Measurements from ENCODE around the gene OR5C1. TPM values are rescaled to one million over a fixed set of nuclear protein-coding genes. Genes with fewer than 3 reads are reported as not detected.

OR5C1 gene
- total RNA-seq, 1 experiment from 2014 or later, result not detected

- no peak overlapping the region for H3K4me3 Mint-ChIP-seq
- H3K36me3 Mint-ChIP-seq, result peaks cover 23% of the 10 kb centered on the region
- ChIA-PET POLR2A (no interaction called here), CTCF (interaction anchor here (1.8 kb wide), 1 partner anchor 353 kb away, joined by 6 read pairs; no protein-coding TSS in a partner anchor)
- no peak for DNase-seq (ENCODE audit: low spot score)
- no peaks in the 10 kb centered on the region for H3K27me3 Mint-ChIP-seq (ENCODE audit: low read depth)
- TF ChIP-seq ATF1 (CRISPR knock-in tag; IDR thresholded peaks at IDR 0.05) (no peak), TP53 (CRISPR knock-in tag; IDR thresholded peaks at IDR 0.05) (no peak), FOXK1 (CRISPR knock-in tag; IDR thresholded peaks at IDR 0.05) (no peak), IRF1 (CRISPR knock-in tag; IDR thresholded peaks at IDR 0.05) (no peak), ZNF532 (CRISPR knock-in tag; IDR thresholded peaks at IDR 0.05; ENCODE audit: borderline replicate concordance) (no peak), USF2 (CRISPR knock-in tag; IDR thresholded peaks at IDR 0.05) (no peak), ZNF671 (CRISPR knock-in tag; IDR thresholded peaks at IDR 0.05) (no peak)
- H3K4me1 Mint-ChIP-seq, result no peaks in the 10 kb centered on the region
- H3K27ac Mint-ChIP-seq, result no peak overlapping the region
- no peak for ATAC-seq
- H3K9me3 Mint-ChIP-seq, result no peaks in the 10 kb centered on the region
These were observed 27.6 kb downstream of the OR5C1 start for GRCh38 chr9:122816163-122816867.

- no peak overlapping the region for H3K4me3 Mint-ChIP-seq
- ChIA-PET CTCF (interaction anchor here (1.4 kb wide), 1 partner anchor 321 kb away, joined by 4 read pairs; no protein-coding TSS in a partner anchor), POLR2A (no interaction called here)
- no peaks in the 10 kb centered on the region for H3K4me1 Mint-ChIP-seq
- no peaks in the 10 kb centered on the region for H3K9me3 Mint-ChIP-seq
- H3K27ac Mint-ChIP-seq, result no peak overlapping the region
- TF ChIP-seq ATF1 (CRISPR knock-in tag; IDR thresholded peaks at IDR 0.05) (no peak), ATF2 (CRISPR knock-in tag; IDR thresholded peaks at IDR 0.05; ENCODE audit: borderline replicate concordance, low read depth) (no peak), ZNF121 (CRISPR knock-in tag; IDR thresholded peaks at IDR 0.05) (no peak), IRF2 (CRISPR knock-in tag; IDR thresholded peaks at IDR 0.05; ENCODE audit: borderline replicate concordance, low read depth) (no peak)
- ATAC-seq (no peak), DNase-seq (ENCODE audit: low spot score) (no peak)
- peaks cover 41% of the 10 kb centered on the region for H3K36me3 Mint-ChIP-seq
- H3K27me3 Mint-ChIP-seq (ENCODE audit: low read depth), result no peaks in the 10 kb centered on the region
These were observed 30.6 kb downstream of the OR5C1 start for GRCh38 chr9:122819326-122819725.

GRCh38 chr9:122819791-122820489, 31.2 kb downstream of the OR5C1 start:
- Mint-ChIP-seq H3K4me3 (no peak overlapping the region), H3K36me3 (peaks cover 46% of the 10 kb centered on the region), H3K27ac (no peak overlapping the region), H3K9me3 (no peaks in the 10 kb centered on the region), H3K4me1 (no peaks in the 10 kb centered on the region), H3K27me3 (ENCODE audit: low read depth) (no peaks in the 10 kb centered on the region)
- ATAC-seq, result no peak
- DNase-seq (ENCODE audit: low spot score), result no peak
- ChIA-PET CTCF (interaction anchor here (1.4 kb wide), 1 partner anchor 321 kb away, joined by 4 read pairs; no protein-coding TSS in a partner anchor), POLR2A (no interaction called here)
- TF ChIP-seq USF2 (CRISPR knock-in tag; IDR thresholded peaks at IDR 0.05) (no peak), ARID4B (CRISPR knock-in tag; IDR thresholded peaks at IDR 0.05; ENCODE audit: borderline replicate concordance) (no peak), ZNF263 (CRISPR knock-in tag; IDR thresholded peaks at IDR 0.05; ENCODE audit: low read depth) (no peak), ZNF425 (CRISPR knock-in tag; conservative IDR thresholded peaks at IDR 0.05) (no peak), TEAD1 (CRISPR knock-in tag; IDR thresholded peaks at IDR 0.05) (no peak)
